Measurements from ENCODE around the gene ZNF638. TPM values are rescaled to one million over a fixed set of nuclear protein-coding genes. Genes with fewer than 3 reads are reported as not detected.

Gene ZNF638
- total RNA-seq, 1 experiment from 2014 or later: 108 TPM

DNA sequence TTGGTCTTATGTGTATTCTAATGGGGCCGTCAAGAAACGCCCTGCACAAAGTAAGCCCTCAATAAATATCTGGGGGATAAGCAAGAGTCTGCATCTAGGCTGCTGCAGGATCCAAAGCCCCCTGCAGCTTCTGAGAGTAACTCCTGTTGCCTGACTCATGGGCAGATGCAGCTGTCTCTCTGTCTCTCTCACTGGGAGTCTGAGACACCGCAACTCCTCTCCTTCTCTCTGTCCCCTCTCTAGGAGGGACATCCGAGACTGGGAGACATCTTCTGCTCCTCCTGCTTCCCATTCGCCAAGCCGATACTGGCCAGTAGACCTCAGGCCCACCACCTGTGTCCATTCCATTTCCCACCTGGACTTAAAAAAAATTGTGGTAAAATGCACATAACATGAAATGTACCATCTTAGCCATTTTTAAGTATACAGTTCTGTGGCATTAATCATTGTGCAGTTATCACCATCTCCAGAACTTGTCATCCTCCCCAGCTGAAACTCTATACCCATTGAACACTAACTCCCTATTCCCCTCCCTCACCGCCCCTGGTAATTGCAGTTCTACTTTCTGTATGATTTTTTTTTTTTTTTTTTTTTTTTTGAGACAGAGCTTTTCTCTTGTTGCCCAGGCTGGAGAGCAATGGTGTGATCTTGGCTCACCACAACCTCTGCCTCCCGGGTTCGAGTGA is 141.9 kb downstream of the ZNF638 start:
- Histone ChIP-seq H3K4me1 (ENCODE audit: control insufficient read depth in 1 of 2, insufficient read depth in 2 of 2, low read length in 2 of 2) (peaks cover 0 to 5% of the 10 kb centered on the region in 2 experiments; a peak in 2 of 4 replicates), H4K20me1 (ENCODE audit: insufficient read depth) (no peaks in the 10 kb centered on the region), H3K27me3 (ENCODE audit: insufficient read depth, low read length) (no peaks in the 10 kb centered on the region), H3K9me2 (ENCODE audit: insufficient read depth) (no peaks in the 10 kb centered on the region), H3K36me3 (ENCODE audit: control insufficient read depth in 1 of 2, insufficient read depth in 2 of 2, low read length in 2 of 2) (no peaks in the 10 kb centered on the region), H3K9me3 (ENCODE audit: control insufficient read depth in 1 of 2, insufficient read depth in 1 of 2, low read depth in 1 of 2, low read length in 2 of 2) (no peaks in the 10 kb centered on the region), H3K9ac (ENCODE audit: low read length) (no peak overlapping the region), H2AFZ (ENCODE audit: low read depth, low read length, poor library complexity, severe bottlenecking) (no peak overlapping the region), H3K4me2 (ENCODE audit: low read length) (no peak overlapping the region), H3K79me2 (ENCODE audit: insufficient read depth, low read length) (no peaks in the 10 kb centered on the region), H3K4me3 (replicated peaks in 1 of 2; ENCODE audit: low read depth in 1 of 2, low read length in 2 of 2) (no peak overlapping the region), H3K27ac (ENCODE audit: low read depth, low read length) (no peak overlapping the region)
- intact Hi-C loops (cut with micrococcal nuclease): no loop called here
- TF ChIP-seq SP1 (IDR thresholded peaks at IDR 0.05; ENCODE audit: low read depth): no peak
- ChIA-PET CTCF (interaction anchor here (2.2 kb wide), 1 partner anchor 13 kb away, joined by 5 read pairs; no protein-coding TSS in a partner anchor), POLR2A (no interaction called here), RAD21 (ENCODE audit: low non-redundant PET in 1 of 2, low total read pairs in 2 of 2, uncharacterized antibody in 2 of 2, unreplicated experiment in 2 of 2) (no interaction called here)
- BruUV-seq (replicated peaks): no TSS peak
- DNase-seq (ENCODE audit: low read depth, low spot score) (no peak), ATAC-seq (no peak)

DNA sequence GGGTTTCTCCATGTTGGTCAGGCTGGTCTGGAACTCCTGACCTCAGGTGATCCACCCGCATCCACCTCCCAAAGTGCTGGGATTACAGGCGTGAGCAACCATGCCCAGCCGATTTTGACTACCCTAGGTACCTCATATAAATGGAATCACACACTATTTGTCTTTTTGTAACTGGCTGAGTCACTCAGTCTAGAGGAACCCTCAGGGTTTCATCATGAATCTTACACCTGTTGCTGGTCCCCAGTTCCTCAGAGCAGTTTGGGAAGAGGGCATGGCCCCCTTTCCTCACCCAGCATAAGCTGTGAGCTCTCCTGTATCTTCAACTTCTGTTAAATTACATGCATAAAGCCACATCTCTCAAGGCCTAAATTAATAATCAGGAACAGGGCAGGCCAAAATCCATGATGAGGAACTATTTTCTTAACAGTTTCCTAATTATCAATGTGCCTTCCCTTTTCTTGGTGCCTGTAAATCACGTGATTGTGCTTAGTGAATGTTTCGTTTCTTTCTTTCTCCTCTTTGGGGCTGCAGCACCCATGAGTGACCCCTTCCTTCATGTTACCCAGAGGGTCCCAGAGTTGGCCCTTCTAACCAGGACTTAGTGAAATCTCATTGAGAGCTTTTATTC is 142.6 kb downstream of the ZNF638 start:
- Histone ChIP-seq H3K9me2 (ENCODE audit: insufficient read depth) (no peaks in the 10 kb centered on the region), H3K27ac (ENCODE audit: low read depth, low read length) (no peak overlapping the region), H2AFZ (ENCODE audit: low read depth, low read length, poor library complexity, severe bottlenecking) (no peak overlapping the region), H3K4me3 (replicated peaks in 1 of 2; ENCODE audit: low read depth in 1 of 2, low read length in 2 of 2) (no peak overlapping the region), H3K4me1 (ENCODE audit: control insufficient read depth in 1 of 2, insufficient read depth in 2 of 2, low read length in 2 of 2) (peaks cover 0 to 10% of the 10 kb centered on the region in 2 experiments; a peak in 2 of 4 replicates), H3K79me2 (ENCODE audit: insufficient read depth, low read length) (no peaks in the 10 kb centered on the region), H3K4me2 (ENCODE audit: low read length) (no peak overlapping the region), H3K9ac (ENCODE audit: low read length) (no peak overlapping the region), H3K36me3 (ENCODE audit: control insufficient read depth in 1 of 2, insufficient read depth in 2 of 2, low read length in 2 of 2) (no peaks in the 10 kb centered on the region), H4K20me1 (ENCODE audit: insufficient read depth) (no peaks in the 10 kb centered on the region), H3K9me3 (ENCODE audit: control insufficient read depth in 1 of 2, insufficient read depth in 1 of 2, low read depth in 1 of 2, low read length in 2 of 2) (no peaks in the 10 kb centered on the region), H3K27me3 (ENCODE audit: insufficient read depth, low read length) (no peaks in the 10 kb centered on the region)
- POLR2A ChIA-PET: no interaction called here
- CTCF ChIA-PET: interaction anchor here (2.2 kb wide), 1 partner anchor 13 kb away, joined by 5 read pairs; no protein-coding TSS in a partner anchor
- no peak for TF ChIP-seq SP1 (IDR thresholded peaks at IDR 0.05; ENCODE audit: low read depth)
- no peak for TF ChIP-seq CBX3 (IDR thresholded peaks at IDR 0.05; ENCODE audit: low read depth)
- TF ChIP-seq JUND (IDR thresholded peaks at IDR 0.05): no peak
- no peak for TF ChIP-seq ELF1 (IDR thresholded peaks at IDR 0.05; ENCODE audit: borderline replicate concordance, low read depth)
- TF ChIP-seq SIN3A (IDR thresholded peaks at IDR 0.05; ENCODE audit: low read depth): no peak
- no peak for TF ChIP-seq ZFX (IDR thresholded peaks at IDR 0.05)
- no peak for TF ChIP-seq ZNF274 (IDR thresholded peaks at IDR 0.05; ENCODE audit: low read depth, low read length)
- TF ChIP-seq RAD21 (IDR thresholded peaks at IDR 0.05; ENCODE audit: low read depth): no peak
- TF ChIP-seq, protein P1, sequence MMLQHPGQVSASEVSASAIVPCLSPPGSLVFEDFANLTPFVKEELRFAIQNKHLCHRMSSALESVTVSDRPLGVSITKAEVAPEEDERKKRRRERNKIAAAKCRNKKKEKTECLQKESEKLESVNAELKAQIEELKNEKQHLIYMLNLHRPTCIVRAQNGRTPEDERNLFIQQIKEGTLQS (IDR thresholded peaks at IDR 0.05): no peak
- TF ChIP-seq SRF (IDR thresholded peaks at IDR 0.05; ENCODE audit: low read depth): no peak
- no peak for TF ChIP-seq EZH2 (IDR thresholded peaks at IDR 0.05)
- no peak for TF ChIP-seq POLR2AphosphoS5 (IDR thresholded peaks at IDR 0.05; ENCODE audit: low read depth, low read length)
- TF ChIP-seq YY1 (IDR thresholded peaks at IDR 0.05; ENCODE audit: extremely low read depth, insufficient replicate concordance, low read depth, low read length): no peak
- TF ChIP-seq ZBTB33 (IDR thresholded peaks at IDR 0.05; ENCODE audit: extremely low read depth, insufficient replicate concordance, low read length): no peak
- RAD21 ChIA-PET (ENCODE audit: low non-redundant PET in 1 of 2, low total read pairs in 2 of 2, uncharacterized antibody in 2 of 2, unreplicated experiment in 2 of 2): no interaction called here
- intact Hi-C loops (cut with micrococcal nuclease): no loop called here
- no peak for DNase-seq (ENCODE audit: low read depth, low spot score)
- no peak for ATAC-seq
- BruUV-seq (replicated peaks): no TSS peak
